Sigmoid colon (tissue), 7 donors: ENCODE data around the gene RPL36A. TPM values are rescaled to one million over a fixed set of nuclear protein-coding genes. Genes with fewer than 3 reads are reported as not detected.

ENCODE experiments used
- DNase-seq: peaks from one replicate; pipeline ENCODE4 v3.0.0-alpha.2; 2019
- H3K27ac ChIP-seq, 4 donors: fragments of 200-600 bp; sonication (generic); one replicate each; pipeline ENCODE4 v1.5.1; 2016 to 2019; ENCODE audit warnings: mild to moderate bottlenecking in 1 of 4
- H3K27me3 ChIP-seq, 3 donors: fragments of 200-600 bp; sonication (generic); one replicate each; pipeline ENCODE4 v1.5.1; 2019; ENCODE audit warnings: mild to moderate bottlenecking in 1 of 3
- H3K36me3 ChIP-seq, 4 donors: fragments of 200-600 bp; sonication (generic); one replicate each; pipeline ENCODE4 v1.5.1; 2016 to 2019
- H3K4me1 ChIP-seq, 4 donors: fragments of 200-600 bp; sonication (generic); one replicate each; pipeline ENCODE4 v1.5.1; 2017 to 2019
- H3K4me3 ChIP-seq, 4 donors: fragments of 200-600 bp; sonication (generic); one replicate each; pipeline ENCODE4 v1.5.1; 2017 to 2019; ENCODE audit warnings: mild to moderate bottlenecking in 2 of 4, moderate library complexity in 1 of 4
- H3K9me3 ChIP-seq, 4 donors: fragments of 200-600 bp in 3 of 4; sonication (generic) in 3 of 4; one replicate each; pipeline versions ENCODE4 v1.5.1 to v1.6.1; 2013 to 2019
- EP300 ChIP-seq, 4 donors: sonication (generic); formaldehyde crosslinking; IDR thresholded peaks; one replicate each; pipeline ENCODE4 v1.6.1; 2017; ENCODE audit warnings: antibody characterized with exemption in 4 of 4
- POLR2A ChIP-seq, 2 donors: fragments of 450-650 bp; IDR thresholded peaks; one replicate each; pipeline ENCODE4 v1.6.1; 2016; ENCODE audit warnings: antibody characterized with exemption in 2 of 2, mild to moderate bottlenecking in 2 of 2, moderate library complexity in 2 of 2
- POLR2AphosphoS5 ChIP-seq, 4 donors: sonication (generic); formaldehyde crosslinking; IDR thresholded peaks; one replicate each; pipeline ENCODE4 v1.6.1; 2017; ENCODE audit warnings: antibody characterized with exemption in 4 of 4
- WGBS, 2 donors: extraction: QIAGEN DNeasy Blood & Tissue Kit; methylation state at CpG; one replicate each; pipeline ENCODE4 v1.1.7; 2013; 5-methylcytosine and 5-hydroxymethylcytosine counted together
- intact Hi-C: fragments of 100-400 bp; cut with DNase I; formaldehyde crosslinking; loops from one replicate; pipeline ENCODE4 v1.15.1; 2023
- polyA plus RNA-seq, 3 donors: library from polyadenylated mRNA; stranded (reverse); fragments of 200-250 nt; gene quantifications; one replicate each; pipeline ENCODE4 v1.2.3, GENCODE V29; 2013
- total RNA-seq, 4 donors: library from RNA; depleted of rRNA; stranded (reverse); fragments of >200 nt; gene quantifications; one replicate each; pipeline ENCODE4 v1.1.0, GENCODE V29; 2016
- TF ChIP-seq, protein P1 (sequence below), 4 experiments: fragments of 450-650 bp in 3 of 4; fragments of 200-600 bp in 1 of 4; IDR thresholded peaks; one replicate each; pipeline ENCODE4 v1.5.1; 2016 to 2019; ENCODE audit warnings: antibody characterized with exemption in 4 of 4, mild to moderate bottlenecking in 3 of 4, moderate library complexity in 2 of 4
- donor health status: healthy with polysubstance abuse.
- donor health status: Bipolar disorder and iron deficiency.
- donor health status: healthy.

The RPL36A gene
- total and polyA plus RNA-seq, 7 donors: 753 to 3,258 (median 1,854) TPM

- Histone ChIP-seq H3K27ac (peak within 1 kb of the TSS; percentile 88 to 91 (median 90)), H3K36me3 (peaks cover 0 to 11% (median 0%) of the 10 kb centered on the region in 4 donors), H3K4me3 (peak within 1 kb of the TSS; percentile 48 to 64 (median 61)), H3K4me1 (peaks cover 0 to 39% (median 12%) of the 10 kb centered on the region in 4 donors), H3K27me3 (no peaks in the 10 kb centered on the region), H3K9me3 (no peaks in the 10 kb centered on the region)
- peak; percentile 96 for DNase-seq
- intact Hi-C loops: loop anchor here (2.0 kb wide), 1 partner anchor 17 kb away; the partner anchor contains the start of gene RPL36A
- WGBS, 2 donors: 0% methylated on average over 47 of the region's 47 CpGs
- peak in 3 of 4 donors; percentile 49 to 70 (median 67) for TF ChIP-seq EP300 (IDR thresholded peaks at IDR 0.05)
- peak; percentile 91 to 99 (median 98) for TF ChIP-seq POLR2AphosphoS5 (IDR thresholded peaks at IDR 0.05)
- TF ChIP-seq POLR2A (IDR thresholded peaks at IDR 0.05): peak; percentile 84 to 93
- TF ChIP-seq, protein P1, sequence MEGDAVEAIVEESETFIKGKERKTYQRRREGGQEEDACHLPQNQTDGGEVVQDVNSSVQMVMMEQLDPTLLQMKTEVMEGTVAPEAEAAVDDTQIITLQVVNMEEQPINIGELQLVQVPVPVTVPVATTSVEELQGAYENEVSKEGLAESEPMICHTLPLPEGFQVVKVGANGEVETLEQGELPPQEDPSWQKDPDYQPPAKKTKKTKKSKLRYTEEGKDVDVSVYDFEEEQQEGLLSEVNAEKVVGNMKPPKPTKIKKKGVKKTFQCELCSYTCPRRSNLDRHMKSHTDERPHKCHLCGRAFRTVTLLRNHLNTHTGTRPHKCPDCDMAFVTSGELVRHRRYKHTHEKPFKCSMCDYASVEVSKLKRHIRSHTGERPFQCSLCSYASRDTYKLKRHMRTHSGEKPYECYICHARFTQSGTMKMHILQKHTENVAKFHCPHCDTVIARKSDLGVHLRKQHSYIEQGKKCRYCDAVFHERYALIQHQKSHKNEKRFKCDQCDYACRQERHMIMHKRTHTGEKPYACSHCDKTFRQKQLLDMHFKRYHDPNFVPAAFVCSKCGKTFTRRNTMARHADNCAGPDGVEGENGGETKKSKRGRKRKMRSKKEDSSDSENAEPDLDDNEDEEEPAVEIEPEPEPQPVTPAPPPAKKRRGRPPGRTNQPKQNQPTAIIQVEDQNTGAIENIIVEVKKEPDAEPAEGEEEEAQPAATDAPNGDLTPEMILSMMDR (IDR thresholded peaks at IDR 0.05): peak in 1 of 4 experiments; percentile 21
Observed at GRCh38 chrX:101407748-101408531, 17.1 kb downstream of the RPL36A start, which contains the start of the genes GLA and HNRNPH2. Gene GLA (minus strand): TSS chrX:101407925. CDS start chrX:101407903, 22 bp downstream. Gene HNRNPH2 (plus strand): TSS chrX:101408222. CDS start chrX:101411989, 3,767 bp downstream.

DNA sequence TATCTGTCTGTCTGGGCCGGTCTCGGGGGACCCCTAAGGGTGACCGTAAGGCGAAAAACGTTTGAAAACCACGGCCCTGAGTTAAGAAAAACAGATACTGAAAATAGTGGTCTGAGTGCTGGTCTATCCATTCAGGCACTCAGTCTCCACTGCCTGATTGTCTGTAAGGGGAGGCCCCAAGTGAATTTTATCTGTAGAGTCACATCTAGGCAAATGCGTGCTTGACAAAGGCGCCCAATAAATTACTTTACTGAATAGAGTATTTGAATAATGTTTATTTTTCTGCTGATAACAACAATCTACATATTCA, 17.7 kb downstream of the RPL36A start:
- intact Hi-C loops: no loop called here
- peaks cover 0 to 44% (median 12%) of the 10 kb centered on the region in 4 donors for H3K4me1 ChIP-seq
- TF ChIP-seq POLR2AphosphoS5 (IDR thresholded peaks at IDR 0.05) (no peak), POLR2A (IDR thresholded peaks at IDR 0.05) (no peak), EP300 (IDR thresholded peaks at IDR 0.05) (no peak)
- TF ChIP-seq, protein P1 (IDR thresholded peaks at IDR 0.05): no peak
- peak overlapping the region; percentile 48 to 64 (median 61) for H3K4me3 ChIP-seq
- peak overlapping the region; percentile 88 to 91 (median 90) for H3K27ac ChIP-seq
- no peaks in the 10 kb centered on the region for H3K27me3 ChIP-seq
- H3K36me3 ChIP-seq: peaks cover 0 to 15% (median 0%) of the 10 kb centered on the region in 4 donors
- DNase-seq: no peak
- H3K9me3 ChIP-seq: no peaks in the 10 kb centered on the region
- 0% methylated on average over 8 of the region's 8 CpGs for WGBS, 2 donors

- peak overlapping the region; percentile 48 to 64 (median 61) for H3K4me3 ChIP-seq
- no peak for DNase-seq
- WGBS, 2 donors: 0 to 3% methylated on average over 6 of the region's 6 CpGs
- no peak for TF ChIP-seq EP300 (IDR thresholded peaks at IDR 0.05)
- no peak for TF ChIP-seq POLR2AphosphoS5 (IDR thresholded peaks at IDR 0.05)
- TF ChIP-seq, protein P1 (IDR thresholded peaks at IDR 0.05): no peak
- TF ChIP-seq POLR2A (IDR thresholded peaks at IDR 0.05): no peak
- intact Hi-C loops: no loop called here
- H3K9me3 ChIP-seq: no peaks in the 10 kb centered on the region
- peak overlapping the region; percentile 88 to 91 (median 90) for H3K27ac ChIP-seq
- H3K27me3 ChIP-seq: no peaks in the 10 kb centered on the region
- peaks cover 0 to 19% (median 0%) of the 10 kb centered on the region in 4 donors for H3K36me3 ChIP-seq
- peaks cover 0 to 46% (median 12%) of the 10 kb centered on the region in 4 donors for H3K4me1 ChIP-seq
Observed at GRCh38 chrX:101409043-101409442, 18.2 kb downstream of the RPL36A start.

DNA sequence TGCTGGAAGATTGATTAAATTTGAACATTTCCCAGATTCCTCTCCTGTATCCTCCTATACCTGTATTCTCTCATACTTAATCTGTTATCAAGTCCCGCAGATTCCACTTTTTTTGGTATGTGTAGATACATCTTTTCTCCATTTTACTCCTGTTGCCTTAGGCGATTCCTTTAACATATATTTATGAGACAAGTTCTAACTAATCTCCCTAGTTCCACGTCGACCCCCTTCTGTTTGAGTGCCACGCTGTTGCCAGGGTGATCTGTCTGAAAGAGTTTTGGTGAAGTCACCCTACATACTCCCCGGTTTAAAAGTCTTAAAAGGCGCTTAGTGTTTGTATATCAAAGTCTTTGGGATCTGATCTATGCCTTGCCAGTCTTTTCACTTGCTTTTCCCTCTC, 19.6 kb downstream of the RPL36A start:
- H3K27me3 ChIP-seq: no peaks in the 10 kb centered on the region
- H3K4me1 ChIP-seq: peaks cover 0 to 51% (median 15%) of the 10 kb centered on the region in 4 donors
- H3K27ac ChIP-seq: peak overlapping the region in 2 of 4 donors; percentile 90 to 91
- TF ChIP-seq, protein P1 (IDR thresholded peaks at IDR 0.05): no peak
- no peak for TF ChIP-seq EP300 (IDR thresholded peaks at IDR 0.05)
- TF ChIP-seq POLR2A (IDR thresholded peaks at IDR 0.05): no peak
- TF ChIP-seq POLR2AphosphoS5 (IDR thresholded peaks at IDR 0.05): no peak
- no peak for DNase-seq
- H3K36me3 ChIP-seq: peaks cover 0 to 19% (median 0%) of the 10 kb centered on the region in 4 donors
- H3K4me3 ChIP-seq: peak overlapping the region in 1 of 4 donors; percentile 60
- intact Hi-C loops: loop anchor here (10.0 kb wide), 1 partner anchor 524 kb away; the partner anchor contains the start of gene ZMAT1
- 52 to 63% methylated on average over 7 of the region's 7 CpGs for WGBS, 2 donors
- no peaks in the 10 kb centered on the region for H3K9me3 ChIP-seq
